IMR-90 (cell line): ENCODE data around the gene DNM3. TPM values are rescaled to one million over a fixed set of nuclear protein-coding genes. Genes with fewer than 3 reads are reported as not detected.
A peak's percentile ranks its signal among the peaks of the same experiment; 100 is the strongest.

Experiments
- ATAC-seq: fragments of 200-7000 bp; cut with Tn5 transposase; 2 replicates; pipeline ENCODE4 v1.9.1; 2020; ENCODE audit warnings: low read depth, mild to moderate bottlenecking, moderate library complexity
- BruUV-seq: library from RNA; stranded (reverse); fragments of 400-500 nt; replicated peaks from 2 replicates; lab custom pipeline; 2021; lab: Mats Ljungman, UMichigan
- CTCF ChIA-PET: fragments of 300-600 bp; formaldehyde crosslinking; extraction: SDS; loops from one replicate; lab custom pipeline; 2021; ENCODE audit warnings: antibody characterized with exemption; lab: Yijun Ruan, JAX
- POLR2A ChIA-PET: fragments of 300-600 bp; sonication (Branson Sonifier 250); formaldehyde crosslinking; loops from one replicate; lab custom pipeline; 2022; ENCODE audit warnings: antibody characterized with exemption; ENCODE audit not compliant: unreplicated experiment; lab: Charles Lee
- DNase-seq: peaks from one replicate; pipeline ENCODE4 v3.0.0; 2013
- H2AFZ ChIP-seq: replicated peaks from 2 replicates; pipeline ENCODE3; 2013; ENCODE audit warnings: low read length, mild to moderate bottlenecking; ENCODE audit not compliant: poor library complexity
- H2AK5ac ChIP-seq: 2 replicates; pipeline ENCODE4 v1.6.1; 2013; ENCODE audit warnings: low read depth, low read length, inconsistent platforms
- H2AK9ac ChIP-seq: replicated peaks from 2 replicates; pipeline ENCODE3; 2013; ENCODE audit warnings: mild to moderate bottlenecking, low read depth, low read length, moderate library complexity; ENCODE audit not compliant: poor library complexity
- H2BK120ac ChIP-seq: 2 replicates; pipeline ENCODE4 v1.6.1; 2013; ENCODE audit warnings: low read depth, low read length, inconsistent platforms
- H2BK15ac ChIP-seq: 3 replicates; pipeline ENCODE4 v1.6.1; 2013; ENCODE audit warnings: low read depth, low read length, inconsistent platforms
- H2BK20ac ChIP-seq: 2 replicates; pipeline ENCODE4 v1.6.1; 2013; ENCODE audit warnings: low read depth, mild to moderate bottlenecking, inconsistent platforms, low read length, moderate library complexity
- H2BK5ac ChIP-seq: 2 replicates; pipeline ENCODE4 v1.6.1; 2013; ENCODE audit warnings: mild to moderate bottlenecking, low read depth, low read length, inconsistent platforms; ENCODE audit not compliant: poor library complexity, severe bottlenecking
- H3K14ac ChIP-seq: replicated peaks from 2 replicates; pipeline ENCODE4 v1.6.1; 2013; ENCODE audit warnings: low read depth, low read length, inconsistent platforms
- H3K18ac ChIP-seq: 2 replicates; pipeline ENCODE4 v1.6.1; 2013; ENCODE audit warnings: low read depth, low read length, control low read depth
- H3K23ac ChIP-seq: 2 replicates; pipeline ENCODE4 v1.6.1; 2013; ENCODE audit warnings: low read depth, low read length, inconsistent platforms
- H3K27ac ChIP-seq: 2 replicates; pipeline ENCODE4 v1.5.1; 2013; ENCODE audit warnings: mild to moderate bottlenecking, control low read depth, low read length; ENCODE audit not compliant: insufficient read depth
- H3K27me3 ChIP-seq: 2 replicates; pipeline ENCODE4 v1.6.1; 2013; ENCODE audit warnings: low read length; ENCODE audit not compliant: control insufficient read depth, insufficient read depth
- H3K36me3 ChIP-seq: 2 replicates; pipeline ENCODE4 v1.6.1; 2013; ENCODE audit warnings: low read length, mixed read lengths; ENCODE audit not compliant: control insufficient read depth, insufficient read depth
- H3K4ac ChIP-seq: 2 replicates; pipeline ENCODE4 v1.6.1; 2013; ENCODE audit warnings: low read depth, low read length, inconsistent platforms
- H3K4me1 ChIP-seq: 2 replicates; pipeline ENCODE4 v1.6.1; 2013; ENCODE audit warnings: low read length, mixed read lengths; ENCODE audit not compliant: control insufficient read depth, insufficient read depth
- H3K4me2 ChIP-seq: 2 replicates; pipeline ENCODE4 v1.6.1; 2013; ENCODE audit warnings: low read depth, mild to moderate bottlenecking, control low read depth, low read length, moderate library complexity
- H3K4me3 ChIP-seq: 2 replicates; pipeline ENCODE4 v1.5.1; 2013; ENCODE audit warnings: low read depth, mild to moderate bottlenecking, control low read depth, low read length, moderate library complexity; ENCODE audit not compliant: insufficient read depth
- H3K56ac ChIP-seq: 2 replicates; pipeline ENCODE4 v1.6.1; 2013; ENCODE audit warnings: low read length, inconsistent platforms; ENCODE audit not compliant: insufficient read depth; ENCODE audit errors: extremely low read depth
- H3K79me1 ChIP-seq, 2 experiments: 2 replicates each; pipeline ENCODE4 v1.6.1; 2013; ENCODE audit warnings: low read length in 2 of 2, inconsistent platforms in 1 of 2, low read depth in 1 of 2
- H3K9ac ChIP-seq: 2 replicates; pipeline ENCODE4 v1.6.1; 2013; ENCODE audit warnings: low read depth, low read length, control low read depth
- H3K9me1 ChIP-seq: 2 replicates; pipeline ENCODE4 v1.6.1; 2013; ENCODE audit warnings: low read length, inconsistent platforms; ENCODE audit not compliant: insufficient read depth
- H3K9me3 ChIP-seq: 2 replicates; pipeline ENCODE4 v1.6.1; 2013; ENCODE audit warnings: low read length; ENCODE audit not compliant: control insufficient read depth, insufficient read depth
- H4K20me1 ChIP-seq: 2 replicates; pipeline ENCODE4 v1.6.1; 2013; ENCODE audit warnings: low read length, inconsistent platforms; ENCODE audit not compliant: insufficient read depth
- H4K5ac ChIP-seq: 2 replicates; pipeline ENCODE4 v1.6.1; 2013; ENCODE audit warnings: mild to moderate bottlenecking, low read depth, low read length, control low read depth
- H4K8ac ChIP-seq, 2 experiments: 2 replicates each; pipeline ENCODE4 v1.6.1; 2013; ENCODE audit warnings: low read depth in 2 of 2, low read length in 2 of 2, control low read depth in 1 of 2, inconsistent platforms in 1 of 2
- H4K91ac ChIP-seq: 2 replicates; pipeline ENCODE4 v1.6.1; 2013; ENCODE audit warnings: low read depth, low read length, inconsistent platforms; ENCODE audit not compliant: insufficient read depth
- CEBPB ChIP-seq: IDR thresholded peaks from 2 replicates; pipeline ENCODE4 v1.6.1; 2012; ENCODE audit warnings: low read depth, low read length, improper control_type of control experiment
- CHD1 ChIP-seq: IDR thresholded peaks from 2 replicates; pipeline ENCODE4 v1.6.1; 2012; ENCODE audit warnings: low read depth, low read length, improper control_type of control experiment
- FOS ChIP-seq: fragments of 150-350 bp; IDR thresholded peaks from 2 replicates; pipeline ENCODE4 v1.6.1; 2016; ENCODE audit warnings: low read depth, low read length
- MAZ ChIP-seq: IDR thresholded peaks from 2 replicates; pipeline ENCODE4 v1.6.1; 2012; ENCODE audit warnings: low read depth, mild to moderate bottlenecking, low read length, improper control_type of control experiment, moderate library complexity, borderline replicate concordance
- MXI1 ChIP-seq: IDR thresholded peaks from 2 replicates; pipeline ENCODE4 v1.6.1; 2012; ENCODE audit warnings: low read depth, mild to moderate bottlenecking, low read length, moderate library complexity, borderline replicate concordance
- NFE2L2 ChIP-seq: fragments of 150-350 bp; IDR thresholded peaks from 2 replicates; pipeline ENCODE4 v1.6.1; 2016; ENCODE audit warnings: low read depth, mild to moderate bottlenecking, low read length
- POLR2A ChIP-seq: IDR thresholded peaks from 2 replicates; pipeline ENCODE4 v1.6.1; 2012; ENCODE audit warnings: mild to moderate bottlenecking, low read depth, low read length
- RAD21 ChIP-seq: IDR thresholded peaks from 2 replicates; pipeline ENCODE4 v1.6.1; 2012; ENCODE audit warnings: low read length, improper control_type of control experiment
- RCOR1 ChIP-seq: IDR thresholded peaks from 2 replicates; pipeline ENCODE4 v1.6.1; 2012; ENCODE audit warnings: mild to moderate bottlenecking, low read length, improper control_type of control experiment; ENCODE audit not compliant: insufficient replicate concordance
- RFX5 ChIP-seq: IDR thresholded peaks from 2 replicates; pipeline ENCODE4 v1.8.0; 2012; ENCODE audit warnings: low read depth, mild to moderate bottlenecking, low read length, moderate library complexity
- SMC3 ChIP-seq: fragments of 150-350 bp; IDR thresholded peaks from 2 replicates; pipeline ENCODE4 v1.6.1; 2016; ENCODE audit warnings: low read depth, mild to moderate bottlenecking, antibody characterized with exemption, low read length, moderate library complexity
- WGBS, 2 experiments: methylation state at CpG; one replicate each; pipeline versions ENCODE4 v1.1.5 to v1.1.7; 2013; ENCODE audit warnings: missing lambda C conversion rate in 2 of 2; ENCODE audit not compliant: insufficient read length in 1 of 2; ENCODE audit errors: extremely low coverage in 2 of 2; 5-methylcytosine and 5-hydroxymethylcytosine counted together
- dilution Hi-C: fragments of 300-500 bp; cut with HindIII; formaldehyde crosslinking; loops from one replicate; pipeline ENCODE4 v1.14.3; 2018; ENCODE audit warnings: low sequenced_read_pairs; ENCODE audit not compliant: unreplicated experiment
- in situ Hi-C: fragments of 300-500 bp; cut with MboI; formaldehyde crosslinking; loops from 3 replicates; pipeline ENCODE4 v1.14.3; 2019; ENCODE audit warnings: low sequenced_read_pairs, inconsistent platforms, mixed read lengths
- intact Hi-C: fragments of 100-400 bp; cut with micrococcal nuclease; formaldehyde crosslinking; loops from 2 replicates; pipeline ENCODE4 v1.10.0; 2022
- polyA plus RNA-seq, 3 experiments: library from polyadenylated mRNA; depleted of rRNA; stranded (reverse); fragments of >200 nt; gene quantifications; 2 replicates each; pipeline ENCODE4 v1.2.3, GENCODE V29; 2012; ENCODE audit warnings: low replicate concordance in 1 of 3
- total RNA-seq: library from RNA; depleted of rRNA; stranded (reverse); fragments of >200 nt; gene quantifications from 2 replicates; pipeline ENCODE4 v1.2.3, GENCODE V29; 2012
- TF ChIP-seq, protein P1 (sequence below): fragments of 150-350 bp; IDR thresholded peaks from 2 replicates; pipeline ENCODE4 v1.6.1; 2017; ENCODE audit warnings: mild to moderate bottlenecking, antibody characterized with exemption, low read length, low read depth
- TF ChIP-seq, protein P2 (sequence below): fragments of 150-350 bp; IDR thresholded peaks from 2 replicates; pipeline ENCODE4 v1.6.1; 2016; ENCODE audit warnings: low read depth, mild to moderate bottlenecking, low read length, moderate library complexity, borderline replicate concordance

The DNM3 gene
- total and polyA plus RNA-seq, 2 of the 4 experiments (the other 2 are of a cell fraction) = 0.36 TPM

DNA sequence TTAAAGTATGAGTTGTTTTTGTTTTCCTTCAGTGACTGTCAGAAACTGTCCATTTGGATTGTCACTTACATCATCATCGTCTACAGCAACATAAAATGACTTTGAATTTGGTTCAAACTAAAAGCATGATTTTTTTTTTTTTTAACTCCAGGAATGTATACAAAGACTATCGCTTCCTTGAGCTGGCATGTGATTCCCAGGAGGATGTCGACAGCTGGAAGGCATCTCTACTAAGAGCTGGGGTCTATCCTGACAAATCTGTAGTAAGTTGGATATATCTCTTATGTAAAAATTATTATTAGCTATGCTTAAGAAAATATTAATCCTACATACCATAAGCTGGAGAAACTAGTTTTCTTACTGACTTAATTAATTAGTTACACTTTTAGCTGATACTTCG lies 467.3 kb downstream of the DNM3 start:
- Histone ChIP-seq H3K27ac (no peak overlapping the region), H3K56ac (no peak overlapping the region), H3K9me1 (no peaks in the 10 kb centered on the region), H3K4ac (no peak overlapping the region), H3K9ac (no peak overlapping the region), H3K9me3 (no peaks in the 10 kb centered on the region), H2AFZ (no peak overlapping the region), H2BK5ac (no peak overlapping the region), H2BK15ac (no peak overlapping the region), H3K36me3 (no peaks in the 10 kb centered on the region), H3K18ac (no peak overlapping the region), H2BK20ac (no peak overlapping the region), H3K14ac (no peak overlapping the region), H3K27me3 (no peaks in the 10 kb centered on the region), H3K23ac (no peak overlapping the region), H4K8ac (no peak overlapping the region), H2AK9ac (no peak overlapping the region), H4K5ac (no peak overlapping the region), H3K79me1 (no peaks in the 10 kb centered on the region), H4K20me1 (no peaks in the 10 kb centered on the region), H3K4me1 (no peaks in the 10 kb centered on the region), H3K4me3 (no peak overlapping the region), H2BK120ac (no peak overlapping the region), H2AK5ac (no peak overlapping the region), H3K4me2 (no peak overlapping the region), H4K91ac (no peak overlapping the region)
- TF ChIP-seq NFE2L2 (no peak), FOS (no peak), MAZ (no peak), MXI1 (no peak), CEBPB (no peak), CHD1 (no peak), RFX5 (no peak), POLR2A (no peak), SMC3 (no peak), RAD21 (no peak), RCOR1 (no peak)
- TF ChIP-seq, protein P1, sequence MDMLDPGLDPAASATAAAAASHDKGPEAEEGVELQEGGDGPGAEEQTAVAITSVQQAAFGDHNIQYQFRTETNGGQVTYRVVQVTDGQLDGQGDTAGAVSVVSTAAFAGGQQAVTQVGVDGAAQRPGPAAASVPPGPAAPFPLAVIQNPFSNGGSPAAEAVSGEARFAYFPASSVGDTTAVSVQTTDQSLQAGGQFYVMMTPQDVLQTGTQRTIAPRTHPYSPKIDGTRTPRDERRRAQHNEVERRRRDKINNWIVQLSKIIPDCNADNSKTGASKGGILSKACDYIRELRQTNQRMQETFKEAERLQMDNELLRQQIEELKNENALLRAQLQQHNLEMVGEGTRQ = no peak
- TF ChIP-seq, protein P2, sequence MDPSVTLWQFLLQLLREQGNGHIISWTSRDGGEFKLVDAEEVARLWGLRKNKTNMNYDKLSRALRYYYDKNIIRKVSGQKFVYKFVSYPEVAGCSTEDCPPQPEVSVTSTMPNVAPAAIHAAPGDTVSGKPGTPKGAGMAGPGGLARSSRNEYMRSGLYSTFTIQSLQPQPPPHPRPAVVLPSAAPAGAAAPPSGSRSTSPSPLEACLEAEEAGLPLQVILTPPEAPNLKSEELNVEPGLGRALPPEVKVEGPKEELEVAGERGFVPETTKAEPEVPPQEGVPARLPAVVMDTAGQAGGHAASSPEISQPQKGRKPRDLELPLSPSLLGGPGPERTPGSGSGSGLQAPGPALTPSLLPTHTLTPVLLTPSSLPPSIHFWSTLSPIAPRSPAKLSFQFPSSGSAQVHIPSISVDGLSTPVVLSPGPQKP = no peak
- ChIA-PET POLR2A (interaction anchor here (0.6 to 0.7 kb wide), 2 partner anchors 86 to 163 kb away, joined by 4 to 6 read pairs; no protein-coding TSS in a partner anchor), CTCF (no interaction called here)
- ATAC-seq (peak; percentile 75), DNase-seq (peak; percentile 60)
- intact Hi-C loops (no loop called here), in situ Hi-C loops (no loop called here), dilution Hi-C loops (no loop called here)
- no CpG with 5 or more reads among the region's 4 CpGs for WGBS, 2 experiments
- no TSS peak for BruUV-seq
